A549 (cell line): ENCODE measurements around the gene MRPL20. TPM values are rescaled to one million over a fixed set of nuclear protein-coding genes. Genes with fewer than 3 reads are reported as not detected.
A peak's percentile ranks its signal among the peaks of the same experiment; 100 is the strongest.

Experiments
- ATAC-seq, 2 experiments: fragments of 200-7000 bp in 1 of 2; fragments of >200 bp in 1 of 2; cut with Nextera tagmentation in 1 of 2; cut with Tn5 transposase in 1 of 2; 3 replicates each; pipeline versions ENCODE4 v1.8.0 to v1.9.1; 2018 to 2020; ENCODE audit warnings: mild to moderate bottlenecking in 1 of 2, moderate library complexity in 1 of 2
- CTCF ChIA-PET: fragments of 300-600 bp; sonication (Branson Sonifier 250); formaldehyde crosslinking; extraction: SDS; loops from one replicate; lab custom pipeline; 2021; ENCODE audit warnings: antibody characterized with exemption, inconsistent platforms; lab: Yijun Ruan, JAX
- POLR2A ChIA-PET: fragments of 350-600 bp; formaldehyde crosslinking; extraction: SDS; loops from one replicate; lab custom pipeline; 2021; ENCODE audit warnings: antibody characterized with exemption, inconsistent platforms; lab: Yijun Ruan, JAX
- DNase-seq, 2 experiments: peaks; one replicate each; pipeline versions ENCODE4 v3.0.0 to v3.0.0-alpha.2; 2011 to 2016; ENCODE audit warnings: low read depth in 1 of 2, low spot score in 1 of 2
- FAIRE-seq: peaks from 2 replicates; lab custom pipeline; 2011; peaks lifted over from hg19 to GRCh38; lab: Jason Lieb, UNC
- H3K27ac ChIP-seq, 2 experiments: fragments of >200 bp; sonication (Bioruptor Twin); formaldehyde crosslinking; 3 replicates each; pipeline ENCODE4 v1.5.1; 2016 to 2017
- H3K4me1 ChIP-seq: fragments of >200 bp; sonication (Bioruptor Twin); formaldehyde crosslinking; 3 replicates; pipeline ENCODE4 v1.6.1; 2016
- H3K4me2 ChIP-seq: fragments of >200 bp; sonication (Bioruptor Twin); formaldehyde crosslinking; 3 replicates; pipeline ENCODE4 v1.6.1; 2016
- H3K4me3 ChIP-seq: fragments of >200 bp; sonication (Bioruptor Twin); formaldehyde crosslinking; 3 replicates; pipeline ENCODE4 v1.5.1; 2016
- H3K9me3 ChIP-seq: fragments of >200 bp; sonication (Bioruptor Twin); formaldehyde crosslinking; 3 replicates; pipeline ENCODE4 v1.6.1; 2016
- ATOH8 ChIP-seq: fragments of 250-450 bp; sonication (Bioruptor Pico); IDR thresholded peaks from 2 replicates; pipeline ENCODE4 v1.5.0; 2020; ENCODE audit warnings: low read depth, mild to moderate bottlenecking, moderate library complexity
- BHLHE40 ChIP-seq: IDR thresholded peaks from 2 replicates; pipeline ENCODE4 v1.6.1; 2012; ENCODE audit warnings: low read depth, low read length, inconsistent platforms
- CHD2 ChIP-seq: fragments of 150-350 bp; IDR thresholded peaks from 2 replicates; pipeline ENCODE4 v1.6.1; 2014; ENCODE audit warnings: low read length; ENCODE audit not compliant: partially characterized antibody
- E2F6 ChIP-seq: IDR thresholded peaks from 2 replicates; pipeline ENCODE4 v1.6.1; 2012; ENCODE audit warnings: low read depth, borderline replicate concordance
- EHF ChIP-seq: fragments of 250-450 bp; sonication (Bioruptor Pico); IDR thresholded peaks from 2 replicates; pipeline ENCODE4 v1.5.0; 2020; ENCODE audit warnings: mild to moderate bottlenecking
- ELK1 ChIP-seq: fragments of 150-350 bp; IDR thresholded peaks from 2 replicates; pipeline ENCODE4 v1.6.1; 2014; ENCODE audit warnings: low read depth, mild to moderate bottlenecking, low read length
- FOSL2 ChIP-seq, 2 experiments: fragments of 450-650 bp in 1 of 2; fragments of >200 bp in 1 of 2; sonication (Bioruptor Twin) in 1 of 2; formaldehyde crosslinking; IDR thresholded peaks; 2 replicates each; pipeline versions ENCODE4 v1.5.0 to v1.6.1; 2016 to 2020; ENCODE audit warnings: mild to moderate bottlenecking in 1 of 2, moderate library complexity in 1 of 2
- FOXS1 ChIP-seq: fragments of 250-450 bp; sonication (Bioruptor Pico); IDR thresholded peaks from 2 replicates; pipeline ENCODE4 v1.5.0; 2020; ENCODE audit warnings: mild to moderate bottlenecking, moderate library complexity
- GATA3 ChIP-seq: IDR thresholded peaks from 2 replicates; pipeline ENCODE4 v1.6.1; 2012; ENCODE audit warnings: borderline replicate concordance
- HMGXB4 ChIP-seq: fragments of 250-450 bp; sonication (Bioruptor Pico); IDR thresholded peaks from 2 replicates; pipeline ENCODE4 v1.5.0; 2021; ENCODE audit warnings: mild to moderate bottlenecking, moderate library complexity, borderline replicate concordance
- JUN ChIP-seq, 2 experiments: fragments of >200 bp; sonication (Bioruptor Twin); formaldehyde crosslinking; IDR thresholded peaks; 2 replicates in 1 of 2; 3 replicates in 1 of 2; pipeline ENCODE4 v1.6.1; 2016 to 2017
- JUNB ChIP-seq: fragments of >200 bp; sonication (Bioruptor Twin); formaldehyde crosslinking; IDR thresholded peaks from 2 replicates; pipeline ENCODE4 v1.6.1; 2016
- KDM1A ChIP-seq: fragments of 200-600 bp; sonication (generic); IDR thresholded peaks from 2 replicates; pipeline ENCODE4 v1.6.1; 2016; ENCODE audit warnings: low read depth, mild to moderate bottlenecking
- KDM5A ChIP-seq: fragments of 200-600 bp; sonication (generic); IDR thresholded peaks from 2 replicates; pipeline ENCODE4 v1.6.1; 2016; ENCODE audit warnings: antibody characterized with exemption, mild to moderate bottlenecking
- MAX ChIP-seq: IDR thresholded peaks from 2 replicates; pipeline ENCODE4 v1.6.1; 2012
- MAZ ChIP-seq: fragments of 150-350 bp; IDR thresholded peaks from 2 replicates; pipeline ENCODE4 v1.6.1; 2014; ENCODE audit warnings: antibody characterized with exemption, low read depth, low read length, borderline replicate concordance
- MYC ChIP-seq: IDR thresholded peaks from 2 replicates; pipeline ENCODE4 v1.6.1; 2012; ENCODE audit warnings: mild to moderate bottlenecking, inconsistent platforms, low read length, improper control_type of control experiment, borderline replicate concordance
- PBX3 ChIP-seq: IDR thresholded peaks from 2 replicates; pipeline ENCODE4 v1.6.1; 2012
- PHF8 ChIP-seq: fragments of 200-600 bp; sonication (generic); IDR thresholded peaks from 2 replicates; pipeline ENCODE4 v1.6.1; 2016; ENCODE audit warnings: low read depth, mild to moderate bottlenecking, antibody characterized with exemption, moderate library complexity, borderline replicate concordance
- POLR2A ChIP-seq: IDR thresholded peaks from 2 replicates; pipeline ENCODE4 v1.6.1; 2012; ENCODE audit warnings: mild to moderate bottlenecking, low read length
- REST ChIP-seq: fragments of 200-600 bp; sonication (generic); IDR thresholded peaks from 2 replicates; pipeline ENCODE4 v1.6.1; 2016; ENCODE audit warnings: antibody characterized with exemption, mild to moderate bottlenecking, moderate library complexity
- RFX5 ChIP-seq: fragments of 450-650 bp; IDR thresholded peaks from 2 replicates; pipeline ENCODE4 v1.7.1; 2014; ENCODE audit warnings: antibody characterized with exemption, mild to moderate bottlenecking, moderate library complexity
- SMC3 ChIP-seq: fragments of >200 bp; sonication (Bioruptor Twin); formaldehyde crosslinking; IDR thresholded peaks from 3 replicates; pipeline ENCODE4 v1.6.1; 2018; ENCODE audit warnings: inconsistent platforms
- ZFP36 ChIP-seq: fragments of 450-650 bp; IDR thresholded peaks from 2 replicates; pipeline ENCODE4 v1.6.1; 2014; ENCODE audit warnings: borderline replicate concordance; ENCODE audit not compliant: partially characterized antibody
- WGBS: methylation state at CpG from one replicate; pipeline ENCODE4 v1.1.6; 2017; ENCODE audit errors: missing lambda C conversion rate; 5-methylcytosine and 5-hydroxymethylcytosine counted together
- polyA plus RNA-seq, 4 experiments: library from polyadenylated mRNA; depleted of rRNA in 3 of 4; stranded (reverse); fragments of >200 nt; fragmentation: RNase III in 1 of 4; extraction: RNeasy Plus Mini Kit Qiagen cat#74134 plus additional on column Dnase treatment in 1 of 4; gene quantifications; 2 replicates in 3 of 4; 3 replicates in 1 of 4; pipeline ENCODE4 v1.2.3, GENCODE V29; 2011 to 2017

MRPL20 gene
- polyA plus RNA-seq, 2 of the 4 experiments (the other 2 are of a cell fraction), result 158 to 163 TPM

GRCh38 chr1:1374929-1375662 lies 32.0 kb downstream of the MRPL20 start, which contains the start of gene AURKAIP1:
Gene AURKAIP1, minus strand, starts transcription at chr1:1375207. Its CDS starts 451 bp downstream, at chr1:1374756.
- ATAC-seq (peak; percentile 93 to 95), DNase-seq (peak; percentile 96 to 99)
- peak within 1 kb of the TSS; percentile 94 for H3K4me3 ChIP-seq
- CTCF ChIA-PET, result interaction anchor here (0.6 to 2.6 kb wide), 8 partner anchors 10 to 130 kb away, joined by 3 to 10 read pairs (median 4); partner anchors contain the start of gene DVL1
- peak within 1 kb of the TSS; percentile 89 for H3K4me2 ChIP-seq
- no peaks in the 10 kb centered on the region for H3K9me3 ChIP-seq
- peak; percentile 87 for TF ChIP-seq CHD2
- no peak for TF ChIP-seq ZFP36
- TF ChIP-seq MAZ, result peak; percentile 81
- peak; percentile 75; the same call in 1 of the 2 replicates for TF ChIP-seq HMGXB4
- peak; percentile 58 for TF ChIP-seq FOXS1 (CRISPR knock-in tag)
- TF ChIP-seq JUNB, result no peak
- no peak for TF ChIP-seq KDM1A
- TF ChIP-seq MAX, result peak; percentile 87
- no peak for TF ChIP-seq MYC
- 0 out of 3 replicates have a peak, but pooled peaks have one; percentile 11 for TF ChIP-seq SMC3
- no peak for TF ChIP-seq FOSL2 (IDR thresholded peaks at IDR 0.05)
- peak; percentile 44 for TF ChIP-seq FOSL2 (CRISPR knock-in tag; IDR thresholded peaks at IDR 0.05)
- TF ChIP-seq POLR2A, result peak; percentile 45; the same call in 1 of the 2 replicates
- TF ChIP-seq BHLHE40, result no peak
- no peak; the same call in 1 of the 2 replicates for TF ChIP-seq PBX3
- TF ChIP-seq JUN (IDR thresholded peaks at IDR 0.05), result peak; percentile 79 to 81
- peak; percentile 89 for TF ChIP-seq REST
- TF ChIP-seq GATA3, result peak; percentile 53; the same call in 1 of the 2 replicates
- peak; percentile 67; the same call in 1 of the 2 replicates for TF ChIP-seq PHF8
- TF ChIP-seq E2F6, result no peak
- peak; percentile 51; the same call in 1 of the 2 replicates for TF ChIP-seq ELK1
- peak; percentile 59 for TF ChIP-seq RFX5
- no peak for TF ChIP-seq ATOH8 (CRISPR knock-in tag)
- peak; percentile 61; the same call in 1 of the 2 replicates for TF ChIP-seq EHF
- peak; percentile 82 for TF ChIP-seq KDM5A
- TF ChIP-seq, all 56 proteins: peak for 16
- POLR2A ChIA-PET, result interaction anchor here (0.6 to 2.3 kb wide), 11 partner anchors 9 to 279 kb away, joined by 3 to 20 read pairs (median 4); partner anchors contain the start of genes CCNL2 and MRPL20
- no peak for FAIRE-seq
- WGBS, result 1% methylated on average over 14 of the region's 85 CpGs
- Histone ChIP-seq H3K27ac (peak within 1 kb of the TSS; percentile 96 to 98), H3K4me1 (peaks cover 14% of the 10 kb centered on the region)
